NCI-H1105 (cell line): Measurements from ENCODE around the gene FAF2.
"Not testable (repeated sequence)": the region's sequence is repeated elsewhere in the genome, so short reads cannot be mapped to it uniquely, and the experiment has no call there.

Experiments used
- DNase-seq: peaks from one replicate; lab custom pipeline; 2025; lab: John Stamatoyannopoulos, UW

FAF2 gene

GRCh38 chr5:176542596-176543427 lies 94.6 kb downstream of the FAF2 start:
- no peak for DNase-seq

- DNase-seq, result peak; percentile 41
Observed at GRCh38 chr5:176543428-176544182, 95.4 kb downstream of the FAF2 start.

DNA sequence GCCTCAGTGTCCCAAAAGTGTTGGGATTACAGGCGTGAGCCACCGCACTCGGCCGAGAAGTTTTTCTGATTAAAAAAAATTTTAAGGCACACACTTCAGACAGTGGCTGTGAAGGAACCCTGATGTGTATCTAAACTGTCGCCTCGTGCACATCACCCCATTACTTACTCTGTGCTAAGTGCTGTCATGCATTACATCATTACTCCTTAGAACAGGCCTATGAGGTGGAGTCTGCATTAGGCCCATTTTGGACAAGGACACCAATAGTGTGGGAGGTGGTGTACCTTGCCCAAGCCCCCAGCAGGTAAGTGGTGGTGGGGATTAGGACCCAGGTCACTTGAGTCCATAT lies 97.2 kb downstream of the FAF2 start:
- DNase-seq, result no peak

DNA sequence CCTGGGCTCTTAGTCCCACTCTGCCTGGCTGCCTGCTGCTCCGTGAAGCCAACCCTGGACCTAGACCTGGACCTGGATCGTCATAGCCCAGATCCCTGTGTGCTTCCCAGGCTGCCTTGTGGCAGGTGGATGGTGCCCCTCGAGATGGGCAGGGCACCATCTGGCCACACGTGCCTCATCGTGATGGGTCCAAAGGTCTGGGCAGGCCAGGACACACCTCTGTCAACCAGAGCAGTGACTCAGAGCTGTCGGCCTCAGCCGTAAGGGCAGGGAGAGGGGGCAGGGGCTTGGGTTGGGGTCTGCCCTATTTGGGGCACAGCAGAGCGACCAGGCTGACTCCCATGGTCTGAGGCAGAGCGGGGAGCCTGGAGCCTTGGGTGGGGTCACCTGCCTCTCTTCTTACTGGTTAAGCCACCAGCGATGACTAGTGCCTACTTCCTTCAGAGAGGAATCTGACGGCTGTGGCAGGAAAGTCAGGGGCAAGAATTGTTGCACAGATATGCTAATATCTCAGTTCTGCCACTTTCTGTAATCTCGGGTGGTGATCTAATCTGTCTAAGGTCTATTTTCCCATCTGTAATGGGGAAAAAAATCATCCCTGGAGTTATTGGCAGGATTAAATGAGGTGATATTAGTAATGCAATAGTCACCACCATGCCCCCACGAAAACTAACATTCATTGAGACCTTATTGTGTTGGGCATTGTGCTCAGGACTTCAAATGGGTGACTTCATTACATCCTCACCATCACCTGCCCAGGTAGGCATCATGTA lies 97.7 kb downstream of the FAF2 start:
- no peak for DNase-seq

DNA sequence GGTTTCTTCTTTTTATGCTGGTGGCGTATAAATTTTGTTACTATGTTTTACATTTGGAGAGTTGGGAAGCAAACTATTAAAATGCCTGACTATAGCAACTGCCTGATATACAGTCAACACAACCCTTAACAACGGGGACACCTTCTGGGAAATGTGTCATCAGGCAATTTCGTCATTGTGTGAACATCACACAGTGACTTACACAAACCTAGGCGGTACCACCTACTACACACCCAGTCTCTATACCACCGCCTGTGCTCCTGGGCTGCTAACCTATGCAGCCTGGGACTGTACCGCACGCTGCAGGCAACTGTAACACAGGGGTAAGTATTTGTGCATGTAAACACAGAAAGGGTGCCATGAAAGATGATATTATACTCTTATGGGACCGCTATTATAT lies 99.6 kb downstream of the FAF2 start:
- no peak for DNase-seq

- no peak for DNase-seq
Observed at GRCh38 chr5:176548967-176549444, 100.8 kb downstream of the FAF2 start, which contains the start of gene CDHR2. Gene CDHR2 (plus strand): TSS chr5:176549342. CDS start chr5:176565353, 16,011 bp downstream.

GRCh38 chr5:176549871-176550270 lies 101.7 kb downstream of the FAF2 start:
- DNase-seq, result no peak

DNA sequence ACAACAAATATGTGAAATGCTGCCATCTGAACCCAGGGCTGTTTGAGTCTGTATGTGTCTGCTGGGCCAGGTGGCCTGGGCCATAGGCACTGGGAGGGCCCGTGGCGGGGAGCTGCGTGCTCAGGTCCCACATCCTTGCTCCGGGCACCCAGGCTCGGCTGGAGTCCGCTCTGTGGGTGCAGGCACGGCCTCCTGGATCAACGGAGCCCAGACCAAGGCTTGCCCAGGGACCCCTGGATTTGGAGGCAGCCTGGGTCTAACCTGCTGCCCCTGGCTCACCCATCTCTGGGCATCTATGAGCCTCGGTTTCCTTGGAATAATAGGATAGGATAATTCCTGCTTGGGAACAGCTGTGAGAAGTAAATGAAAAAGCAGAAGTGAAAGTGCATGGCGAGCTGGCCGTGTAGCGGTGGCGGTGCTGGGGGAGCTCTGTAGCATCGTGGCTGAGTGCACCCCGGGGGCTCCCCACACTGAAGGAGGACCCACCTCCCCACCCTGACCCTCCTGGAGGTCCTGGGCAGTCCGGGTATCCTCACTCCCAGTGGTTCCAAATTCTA lies 102.2 kb downstream of the FAF2 start:
- no peak for DNase-seq

DNA sequence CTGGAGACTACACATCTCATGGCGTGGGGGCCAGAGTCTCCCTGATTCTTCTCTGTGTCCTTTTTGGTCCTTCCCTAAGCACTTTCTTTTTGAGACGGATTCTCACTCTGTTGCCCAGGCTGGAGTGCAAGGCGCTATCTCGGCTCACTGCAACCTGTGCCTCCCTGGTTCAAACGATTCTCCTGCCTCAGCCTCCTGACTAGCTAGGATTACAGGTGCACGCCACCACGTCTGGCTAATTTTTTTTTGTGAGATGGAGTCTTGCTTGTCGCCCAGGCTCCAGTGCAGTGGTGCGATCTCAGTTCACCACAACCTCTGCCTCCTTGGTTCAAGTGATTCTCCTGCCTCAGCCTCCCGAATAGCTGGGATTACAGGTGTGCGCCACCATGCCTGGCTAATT lies 102.8 kb downstream of the FAF2 start:
- not testable (repeated sequence) for DNase-seq

- DNase-seq, result no peak
Observed at GRCh38 chr5:176552332-176552869, 104.2 kb downstream of the FAF2 start.

DNA sequence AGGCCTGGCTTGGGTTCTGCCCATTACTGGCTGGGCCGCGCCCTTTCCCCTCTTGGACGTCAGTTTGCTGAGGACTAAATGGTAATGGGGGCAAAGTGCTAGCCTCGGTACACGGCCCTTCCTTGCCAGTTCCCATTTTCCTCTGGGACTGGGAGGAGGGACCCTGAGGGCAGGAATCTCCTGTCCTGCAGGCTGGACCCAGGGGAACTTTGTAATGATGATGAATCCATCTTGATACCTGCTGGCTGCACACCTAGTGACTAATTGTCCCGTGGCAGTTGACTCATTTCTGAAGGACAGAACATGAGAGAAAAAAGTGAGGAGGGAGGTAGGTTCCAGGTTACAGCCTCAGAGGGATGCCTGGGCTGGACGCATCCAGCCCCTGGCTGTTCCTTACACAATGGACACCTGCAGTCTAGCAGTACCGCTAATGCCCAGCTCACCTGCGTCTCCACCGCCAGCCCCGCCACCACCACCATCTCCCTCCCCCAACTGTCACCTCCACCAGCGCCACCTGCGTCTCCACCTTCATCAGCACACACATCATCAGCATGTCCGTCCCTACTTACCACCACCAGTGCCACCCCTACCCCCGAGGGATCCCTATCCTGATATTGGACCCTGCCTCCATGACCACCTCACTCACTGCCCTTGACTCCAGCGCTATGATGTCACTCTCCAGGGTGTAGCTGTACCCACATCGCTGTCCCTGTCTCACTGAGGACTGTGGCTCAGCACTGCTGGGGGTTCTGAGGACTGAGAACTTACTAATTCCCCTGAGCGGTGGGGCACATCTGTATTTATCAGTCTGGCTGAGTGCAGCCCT lies 105.3 kb downstream of the FAF2 start:
- DNase-seq, result no peak

- no peak for DNase-seq
Observed at GRCh38 chr5:176557846-176558245, 109.7 kb downstream of the FAF2 start.
